Fibroblast of mammary gland (primary cell): ENCODE data around the gene EPC1.

Experiments used
- DNase-seq: peaks from one replicate; pipeline ENCODE4 v3.0.0-alpha.2; 2010; ENCODE audit warnings: low read depth
- H3K4me3 ChIP-seq: 2 replicates; pipeline ENCODE4 v1.5.1; 2011; ENCODE audit warnings: low read depth, mild to moderate bottlenecking, low read length, moderate library complexity; ENCODE audit not compliant: control insufficient read depth
- CTCF ChIP-seq: conservative IDR thresholded peaks from 2 replicates; pipeline ENCODE4 v1.5.1; 2011; ENCODE audit warnings: low read depth, low read length, inconsistent platforms; ENCODE audit not compliant: control insufficient read depth, insufficient read depth

The EPC1 gene

GRCh38 chr10:32381165-32381564 is 34.2 kb upstream of the EPC1 start:
- no peak for TF ChIP-seq CTCF
- no peak for DNase-seq

GRCh38 chr10:32379950-32380551 is 33.1 kb upstream of the EPC1 start:
- no peak for DNase-seq
- no peak overlapping the region for H3K4me3 ChIP-seq
- no peak for TF ChIP-seq CTCF

More at GRCh38 chr10:32381165-32381564, 34.2 kb upstream of the EPC1 start:
- no peak overlapping the region for H3K4me3 ChIP-seq

- DNase-seq: peak; percentile 69
- no peak for TF ChIP-seq CTCF
- peak overlapping the region; percentile 79 for H3K4me3 ChIP-seq
Observed at GRCh38 chr10:32379318-32379949, 32.5 kb upstream of the EPC1 start.

- no peak for TF ChIP-seq CTCF
Observed at GRCh38 chr10:32378363-32379317, 31.7 kb upstream of the EPC1 start.

GRCh38 chr10:32377458-32378259 is 30.7 kb upstream of the EPC1 start:
- peak; percentile 56 for DNase-seq
- TF ChIP-seq CTCF: peak; percentile 46

More at GRCh38 chr10:32378363-32379317, 31.7 kb upstream of the EPC1 start:
- H3K4me3 ChIP-seq: peak overlapping the region; percentile 79
- DNase-seq: peak; percentile 87

GRCh38 chr10:32376771-32377170 is 29.8 kb upstream of the EPC1 start:
- peak overlapping the region; percentile 79 for H3K4me3 ChIP-seq
- no peak for DNase-seq
- no peak for TF ChIP-seq CTCF

More at GRCh38 chr10:32377458-32378259, 30.7 kb upstream of the EPC1 start:
- peak overlapping the region; percentile 79 for H3K4me3 ChIP-seq
